ENCODE measurements around the gene MTR. TPM values are rescaled to one million over a fixed set of nuclear protein-coding genes. Genes with fewer than 3 reads are reported as not detected.

The MTR gene
- total RNA-seq, 1 donor from 2014 or later: 35.7 TPM

DNA sequence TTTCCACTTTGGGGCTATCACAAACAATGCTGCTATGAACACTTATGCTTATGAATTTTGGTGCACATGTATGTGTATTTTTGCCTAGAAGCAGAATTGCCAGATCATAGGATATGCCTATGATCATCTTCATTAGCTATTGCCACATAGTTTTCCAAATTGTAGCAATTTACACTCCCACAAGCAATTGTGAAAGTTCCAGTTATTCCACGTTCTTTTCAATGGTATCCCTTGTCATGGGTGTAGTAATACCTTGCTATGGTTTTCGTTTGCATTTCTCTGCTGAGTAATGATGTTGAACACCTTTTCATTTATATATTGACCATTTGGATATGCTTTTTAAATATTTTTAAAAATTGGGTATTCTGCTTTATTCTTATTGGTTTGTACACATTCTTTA lies 82.6 kb downstream of the MTR start:
- Histone ChIP-seq H3K27ac (no peak overlapping the region), H3K36me3 (peaks cover 63% of the 10 kb centered on the region), H3K4me3 (no peak overlapping the region), H3K27me3 (ENCODE audit: low read depth) (no peaks in the 10 kb centered on the region), H3K4me1 (no peaks in the 10 kb centered on the region), H3K9me3 (no peaks in the 10 kb centered on the region)
- intact Hi-C loops (cut with DNase I): no loop called here
- ATAC-seq: no peak
- TF ChIP-seq, protein P1, sequence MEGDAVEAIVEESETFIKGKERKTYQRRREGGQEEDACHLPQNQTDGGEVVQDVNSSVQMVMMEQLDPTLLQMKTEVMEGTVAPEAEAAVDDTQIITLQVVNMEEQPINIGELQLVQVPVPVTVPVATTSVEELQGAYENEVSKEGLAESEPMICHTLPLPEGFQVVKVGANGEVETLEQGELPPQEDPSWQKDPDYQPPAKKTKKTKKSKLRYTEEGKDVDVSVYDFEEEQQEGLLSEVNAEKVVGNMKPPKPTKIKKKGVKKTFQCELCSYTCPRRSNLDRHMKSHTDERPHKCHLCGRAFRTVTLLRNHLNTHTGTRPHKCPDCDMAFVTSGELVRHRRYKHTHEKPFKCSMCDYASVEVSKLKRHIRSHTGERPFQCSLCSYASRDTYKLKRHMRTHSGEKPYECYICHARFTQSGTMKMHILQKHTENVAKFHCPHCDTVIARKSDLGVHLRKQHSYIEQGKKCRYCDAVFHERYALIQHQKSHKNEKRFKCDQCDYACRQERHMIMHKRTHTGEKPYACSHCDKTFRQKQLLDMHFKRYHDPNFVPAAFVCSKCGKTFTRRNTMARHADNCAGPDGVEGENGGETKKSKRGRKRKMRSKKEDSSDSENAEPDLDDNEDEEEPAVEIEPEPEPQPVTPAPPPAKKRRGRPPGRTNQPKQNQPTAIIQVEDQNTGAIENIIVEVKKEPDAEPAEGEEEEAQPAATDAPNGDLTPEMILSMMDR (IDR thresholded peaks at IDR 0.05): no peak
- no peak for DNase-seq

DNA sequence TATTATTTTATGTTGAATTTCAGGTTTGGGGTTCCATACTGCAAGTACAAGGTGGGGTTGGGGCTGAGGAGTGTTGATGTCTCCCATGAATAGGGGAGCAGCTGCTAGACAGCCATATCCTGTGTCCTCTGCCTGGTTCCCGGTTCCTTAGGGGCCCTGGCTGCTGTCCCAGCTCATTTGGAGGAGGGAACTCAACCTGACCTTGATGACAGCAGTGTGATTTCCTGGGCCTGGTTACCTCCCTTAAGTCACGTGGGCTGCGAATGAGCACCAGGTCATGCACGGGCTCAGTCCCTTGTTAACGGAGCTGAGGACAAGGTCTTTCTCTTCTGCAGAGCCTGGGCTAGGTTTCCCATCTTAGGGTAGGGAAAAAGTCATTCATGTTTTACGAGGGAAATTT lies 85.1 kb downstream of the MTR start:
- Histone ChIP-seq H3K27me3 (ENCODE audit: low read depth) (no peaks in the 10 kb centered on the region), H3K36me3 (peaks cover 60% of the 10 kb centered on the region), H3K9me3 (no peaks in the 10 kb centered on the region), H3K4me1 (no peaks in the 10 kb centered on the region), H3K27ac (no peak overlapping the region), H3K4me3 (no peak overlapping the region)
- ATAC-seq: no peak
- intact Hi-C loops (cut with DNase I): no loop called here
- DNase-seq: no peak
- TF ChIP-seq, protein P1 (IDR thresholded peaks at IDR 0.05): no peak

DNA sequence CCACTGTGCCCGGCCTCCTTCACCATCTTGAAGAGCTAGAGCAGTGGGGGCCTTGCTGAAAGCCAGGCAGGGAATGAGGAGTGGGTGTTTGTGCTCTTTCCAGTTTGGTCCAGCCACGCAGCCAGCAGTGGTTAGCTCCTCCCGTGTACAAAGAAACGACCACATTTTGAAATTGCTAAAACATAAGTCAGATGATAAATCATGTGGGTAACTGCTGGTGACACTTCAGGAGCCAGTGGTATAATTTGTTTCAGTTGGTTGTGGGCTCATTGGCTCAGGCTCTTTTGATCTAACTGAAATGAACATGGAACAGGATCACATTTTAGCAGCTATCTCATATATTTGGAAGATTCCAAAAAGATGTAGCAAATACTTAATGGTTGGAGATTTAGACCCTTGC lies 87.6 kb downstream of the MTR start:
- no peak for ATAC-seq
- H3K9me3 ChIP-seq: no peaks in the 10 kb centered on the region

DNA sequence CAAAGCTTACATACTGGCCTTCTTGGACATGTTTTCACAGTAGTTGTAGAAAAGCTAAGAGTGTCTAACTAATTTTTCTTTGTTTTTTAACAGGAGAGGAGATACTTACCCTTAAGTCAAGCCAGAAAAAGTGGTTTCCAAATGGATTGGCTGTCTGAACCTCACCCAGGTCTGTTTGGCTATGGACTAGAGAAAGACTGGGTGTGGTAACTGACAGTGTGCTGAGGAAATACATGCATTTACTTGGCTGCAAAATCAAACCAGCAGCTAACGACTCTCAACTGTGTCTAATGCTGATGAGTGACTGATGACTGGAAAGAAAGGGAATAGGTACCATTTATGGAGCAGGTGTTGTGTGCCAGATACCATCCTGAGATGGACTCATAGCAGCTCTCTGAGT lies 91.1 kb downstream of the MTR start:
- H3K36me3 ChIP-seq: peaks cover 70% of the 10 kb centered on the region
- no peaks in the 10 kb centered on the region for H3K27me3 ChIP-seq (ENCODE audit: low read depth)
- DNase-seq (no peak), ATAC-seq (no peak)
- TF ChIP-seq, protein P1 (IDR thresholded peaks at IDR 0.05): no peak
- H3K4me3 ChIP-seq: no peak overlapping the region
- H3K9me3 ChIP-seq: no peaks in the 10 kb centered on the region
- no peaks in the 10 kb centered on the region for H3K4me1 ChIP-seq
- intact Hi-C loops (cut with DNase I): no loop called here
- no peak overlapping the region for H3K27ac ChIP-seq

More for the DNA sequence above, 87.6 kb downstream of the MTR start:
- DNase-seq: no peak
- TF ChIP-seq, protein P1 (IDR thresholded peaks at IDR 0.05): no peak
- intact Hi-C loops (cut with DNase I): no loop called here
- H3K27ac ChIP-seq: no peak overlapping the region
- H3K4me3 ChIP-seq: no peak overlapping the region
- peaks cover 61% of the 10 kb centered on the region for H3K36me3 ChIP-seq
- no peaks in the 10 kb centered on the region for H3K4me1 ChIP-seq
- no peaks in the 10 kb centered on the region for H3K27me3 ChIP-seq (ENCODE audit: low read depth)

DNA sequence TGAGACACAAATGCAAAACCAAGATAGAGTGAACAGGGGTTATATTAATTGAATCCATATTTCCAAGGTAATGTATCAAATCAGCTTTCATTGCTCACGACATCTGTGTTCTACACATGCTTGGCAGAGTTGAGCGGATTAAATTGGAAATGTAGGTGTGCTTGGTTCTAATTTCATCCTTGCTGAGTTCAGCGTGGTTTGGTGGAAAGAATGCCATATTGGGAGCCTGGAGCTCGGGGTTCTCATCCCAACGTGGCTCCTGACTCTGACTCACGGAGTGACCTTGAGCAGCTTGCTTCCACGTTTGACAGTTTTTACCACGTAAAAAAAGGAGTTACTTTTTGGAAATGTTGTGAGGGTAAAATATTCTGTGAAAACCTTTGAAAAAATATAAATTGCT lies 92.0 kb downstream of the MTR start:
- TF ChIP-seq, protein P1 (IDR thresholded peaks at IDR 0.05): no peak
- Histone ChIP-seq H3K4me1 (no peaks in the 10 kb centered on the region), H3K27ac (no peak overlapping the region), H3K4me3 (no peak overlapping the region), H3K36me3 (peaks cover 73% of the 10 kb centered on the region), H3K27me3 (ENCODE audit: low read depth) (no peaks in the 10 kb centered on the region), H3K9me3 (no peaks in the 10 kb centered on the region)
- intact Hi-C loops (cut with DNase I): no loop called here
- ATAC-seq: no peak
- no peak for DNase-seq

DNA sequence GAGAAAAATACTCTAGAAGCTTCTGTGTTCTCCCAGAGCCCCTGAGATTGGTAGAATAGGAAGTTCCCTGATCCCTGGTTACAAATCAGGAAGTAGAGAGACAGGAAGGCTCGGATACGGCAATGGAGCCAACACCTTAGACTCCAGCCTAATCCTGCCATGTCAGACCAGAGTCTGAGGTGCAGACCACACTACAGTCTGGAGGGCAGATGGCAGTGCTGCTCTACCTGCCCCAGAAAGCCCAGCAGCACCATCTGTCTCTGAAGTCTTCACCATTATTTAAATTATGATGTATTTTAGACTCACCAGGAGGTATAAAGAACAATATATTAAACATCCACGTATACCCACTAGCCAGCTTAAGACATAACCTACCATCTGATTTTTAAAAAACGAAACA lies 93.0 kb downstream of the MTR start:
- no peak for ATAC-seq
- no peak for DNase-seq
- no peaks in the 10 kb centered on the region for H3K9me3 ChIP-seq
- intact Hi-C loops (cut with DNase I): no loop called here
- H3K4me1 ChIP-seq: no peaks in the 10 kb centered on the region
- TF ChIP-seq, protein P1 (IDR thresholded peaks at IDR 0.05): no peak
- H3K36me3 ChIP-seq: peaks cover 79% of the 10 kb centered on the region
- H3K27ac ChIP-seq: no peak overlapping the region
- H3K27me3 ChIP-seq (ENCODE audit: low read depth): no peaks in the 10 kb centered on the region
- no peak overlapping the region for H3K4me3 ChIP-seq
